ENCODE results near the gene ZNF266.

The ZNF266 gene

DNA sequence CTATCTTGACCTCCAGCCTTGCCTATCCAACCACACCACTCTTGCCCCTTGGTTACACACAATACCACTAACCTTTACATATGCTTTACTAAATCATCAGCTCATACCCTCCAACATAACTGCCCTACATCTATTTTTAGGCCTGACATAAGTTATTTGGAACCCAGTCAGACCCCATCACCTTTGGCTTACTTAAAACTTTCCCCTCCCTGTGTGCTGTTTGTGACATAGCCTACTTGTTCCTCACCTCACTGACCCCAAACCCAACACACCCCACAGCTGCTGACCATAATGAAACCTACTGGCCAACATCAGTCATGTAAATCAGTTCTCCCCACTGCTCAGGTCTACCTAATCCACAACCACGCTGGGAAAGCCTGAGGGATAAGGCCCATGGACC, 4.9 kb downstream of the ZNF266 start:
- peaks cover 10% of the 10 kb centered on the region for H3K36me3 ChIP-seq (ENCODE audit: control insufficient read depth, insufficient read depth, low read length)
- H3K27ac ChIP-seq (ENCODE audit: insufficient read depth, low read depth, low read length, poor library complexity, severe bottlenecking), result no peak overlapping the region
- WGBS, 2 experiments, result 92 to 100% methylated on average over 1 of the region's 1 CpG
- H3K9me3 ChIP-seq (ENCODE audit: control insufficient read depth, low read length), result no peaks in the 10 kb centered on the region
- H3K4me1 ChIP-seq (ENCODE audit: control insufficient read depth, insufficient read depth, low read length), result no peaks in the 10 kb centered on the region
- H3K4me3 ChIP-seq (ENCODE audit: insufficient read depth, low read depth, low read length), result no peak overlapping the region
- H3K27me3 ChIP-seq (ENCODE audit: control insufficient read depth, insufficient read depth, low read length, poor library complexity, severe bottlenecking), result no peaks in the 10 kb centered on the region

DNA sequence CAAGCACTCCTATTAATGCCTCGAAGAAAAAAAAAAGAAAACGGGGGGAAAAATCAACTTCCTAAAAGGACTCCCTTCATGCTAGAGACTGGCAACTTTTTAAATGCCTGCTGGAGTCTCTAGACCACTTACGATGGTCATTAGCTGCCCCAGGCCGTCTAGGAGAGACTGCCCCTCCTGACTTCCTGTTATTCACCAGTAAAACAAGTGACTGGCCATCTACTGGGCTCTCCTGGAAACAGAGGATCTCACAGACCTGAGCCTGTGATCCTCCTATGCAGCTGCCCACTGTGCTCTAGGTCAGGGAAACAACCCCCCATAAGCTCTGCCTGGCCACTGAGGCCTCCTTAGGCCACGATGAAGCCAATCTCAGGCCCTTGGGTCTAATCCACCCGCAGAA, 7.4 kb downstream of the ZNF266 start:
- H3K36me3 ChIP-seq (ENCODE audit: control insufficient read depth, insufficient read depth, low read length), result peaks cover 17% of the 10 kb centered on the region
- 81 to 84% methylated on average over 6 of the region's 6 CpGs for WGBS, 2 experiments

DNA sequence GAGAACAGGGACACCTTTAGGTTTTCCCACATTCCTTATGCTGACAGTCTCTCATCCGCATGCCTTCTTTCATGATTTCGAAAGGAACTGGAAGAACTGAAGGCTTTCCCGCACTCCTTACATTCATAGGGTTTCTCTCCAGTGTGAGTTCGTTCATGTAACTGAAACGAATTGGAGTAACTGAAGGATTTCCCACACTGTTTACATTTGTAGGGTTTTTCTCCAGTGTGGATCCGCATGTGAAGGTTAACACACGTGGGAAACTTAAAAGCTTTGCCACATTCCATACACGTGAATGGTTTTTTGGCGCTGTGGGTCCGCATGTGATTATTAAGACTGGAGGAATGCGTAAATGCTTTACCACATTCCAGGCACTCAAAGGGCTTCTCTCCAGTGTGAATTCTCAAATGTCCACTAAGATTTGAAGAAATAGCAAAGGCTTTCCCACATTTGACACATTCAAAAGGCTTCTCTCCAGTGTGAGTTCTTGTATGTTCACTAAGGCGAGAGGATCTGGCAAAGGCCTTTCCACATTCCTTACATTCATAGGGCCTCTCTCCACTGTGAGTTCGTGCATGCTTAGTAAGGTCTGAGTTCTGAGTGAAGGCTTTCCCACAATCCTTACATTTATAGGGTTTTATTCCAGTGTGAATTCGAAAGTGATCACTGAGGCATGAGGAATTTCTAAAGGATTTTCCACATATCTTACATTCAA, 22.0 kb downstream of the ZNF266 start:
- Histone ChIP-seq H3K4me1 (ENCODE audit: control insufficient read depth, insufficient read depth, low read length) (no peaks in the 10 kb centered on the region), H3K9me3 (ENCODE audit: control insufficient read depth, low read length) (peaks cover 33% of the 10 kb centered on the region), H3K4me3 (ENCODE audit: insufficient read depth, low read depth, low read length) (no peak overlapping the region), H3K27me3 (ENCODE audit: control insufficient read depth, insufficient read depth, low read length, poor library complexity, severe bottlenecking) (no peaks in the 10 kb centered on the region), H3K36me3 (ENCODE audit: control insufficient read depth, insufficient read depth, low read length) (peaks cover 63% of the 10 kb centered on the region), H3K27ac (ENCODE audit: insufficient read depth, low read depth, low read length, poor library complexity, severe bottlenecking) (no peak overlapping the region)
- WGBS, 2 experiments, result 95 to 97% methylated on average over 12 to 13 of the region's 14 CpGs

More for the DNA sequence above, 7.4 kb downstream of the ZNF266 start:
- Histone ChIP-seq H3K4me1 (ENCODE audit: control insufficient read depth, insufficient read depth, low read length) (no peaks in the 10 kb centered on the region), H3K27me3 (ENCODE audit: control insufficient read depth, insufficient read depth, low read length, poor library complexity, severe bottlenecking) (no peaks in the 10 kb centered on the region), H3K27ac (ENCODE audit: insufficient read depth, low read depth, low read length, poor library complexity, severe bottlenecking) (no peak overlapping the region), H3K9me3 (ENCODE audit: control insufficient read depth, low read length) (no peaks in the 10 kb centered on the region), H3K4me3 (ENCODE audit: insufficient read depth, low read depth, low read length) (no peak overlapping the region)

DNA sequence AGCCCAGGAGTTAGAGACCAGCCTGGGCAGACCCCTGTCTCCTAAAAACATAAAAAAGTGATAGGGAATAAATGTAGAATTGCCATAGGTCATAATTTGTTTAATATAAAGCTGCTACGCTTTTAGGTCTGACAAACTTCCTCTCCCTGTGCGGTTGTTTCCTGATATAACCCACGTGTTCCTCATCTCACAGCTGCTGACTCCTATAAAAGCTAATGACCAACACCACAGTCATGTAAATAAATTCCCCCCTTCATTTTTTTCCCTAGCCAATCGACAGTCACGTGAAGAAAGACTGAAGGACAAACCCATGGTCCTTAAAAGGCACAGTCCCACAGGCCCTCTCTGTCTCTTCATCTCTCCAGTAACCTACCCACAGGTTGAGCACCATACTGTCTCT, 27.5 kb downstream of the ZNF266 start:
- 77 to 84% methylated on average over 5 of the region's 5 CpGs for WGBS, 2 experiments
- Histone ChIP-seq H3K4me1 (ENCODE audit: control insufficient read depth, insufficient read depth, low read length) (no peaks in the 10 kb centered on the region), H3K36me3 (ENCODE audit: control insufficient read depth, insufficient read depth, low read length) (peaks cover 8% of the 10 kb centered on the region), H3K9me3 (ENCODE audit: control insufficient read depth, low read length) (peaks cover 20% of the 10 kb centered on the region), H3K4me3 (ENCODE audit: insufficient read depth, low read depth, low read length) (no peak overlapping the region), H3K27ac (ENCODE audit: insufficient read depth, low read depth, low read length, poor library complexity, severe bottlenecking) (no peak overlapping the region), H3K27me3 (ENCODE audit: control insufficient read depth, insufficient read depth, low read length, poor library complexity, severe bottlenecking) (no peaks in the 10 kb centered on the region)

DNA sequence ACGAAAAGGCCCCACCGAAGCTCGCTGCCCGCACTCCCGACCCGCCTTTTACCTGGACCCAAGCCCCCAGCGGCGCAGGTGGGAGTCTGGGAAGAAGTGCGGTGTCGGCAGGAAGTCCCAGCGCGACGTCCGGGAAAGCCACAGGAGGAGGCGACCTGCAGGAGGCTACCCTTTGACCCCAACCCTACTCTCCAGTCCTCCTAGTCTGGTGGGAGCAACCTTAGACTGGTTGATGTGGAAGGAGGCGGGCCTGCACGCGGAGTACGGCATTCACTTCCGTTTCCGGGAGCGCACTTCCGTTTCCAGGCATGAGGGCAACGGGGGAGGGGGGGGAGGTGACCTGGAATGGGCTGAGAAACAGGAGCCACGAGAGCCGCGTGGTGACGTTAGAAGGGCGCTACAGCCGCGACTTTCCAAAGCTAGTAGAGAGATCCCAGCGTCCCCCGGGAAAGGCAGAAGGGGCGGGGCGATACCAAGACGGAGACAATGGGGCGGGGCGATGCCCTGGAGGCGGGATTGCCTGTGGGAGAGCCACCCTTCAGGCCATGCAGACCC, 28.5 kb downstream of the ZNF266 start:
- 83 to 84% methylated on average over 39 of the region's 39 CpGs for WGBS, 2 experiments
- Histone ChIP-seq H3K36me3 (ENCODE audit: control insufficient read depth, insufficient read depth, low read length) (no peaks in the 10 kb centered on the region), H3K27me3 (ENCODE audit: control insufficient read depth, insufficient read depth, low read length, poor library complexity, severe bottlenecking) (no peaks in the 10 kb centered on the region), H3K9me3 (ENCODE audit: control insufficient read depth, low read length) (peaks cover 14% of the 10 kb centered on the region), H3K27ac (ENCODE audit: insufficient read depth, low read depth, low read length, poor library complexity, severe bottlenecking) (no peak overlapping the region), H3K4me1 (ENCODE audit: control insufficient read depth, insufficient read depth, low read length) (no peaks in the 10 kb centered on the region), H3K4me3 (ENCODE audit: insufficient read depth, low read depth, low read length) (no peak overlapping the region)

DNA sequence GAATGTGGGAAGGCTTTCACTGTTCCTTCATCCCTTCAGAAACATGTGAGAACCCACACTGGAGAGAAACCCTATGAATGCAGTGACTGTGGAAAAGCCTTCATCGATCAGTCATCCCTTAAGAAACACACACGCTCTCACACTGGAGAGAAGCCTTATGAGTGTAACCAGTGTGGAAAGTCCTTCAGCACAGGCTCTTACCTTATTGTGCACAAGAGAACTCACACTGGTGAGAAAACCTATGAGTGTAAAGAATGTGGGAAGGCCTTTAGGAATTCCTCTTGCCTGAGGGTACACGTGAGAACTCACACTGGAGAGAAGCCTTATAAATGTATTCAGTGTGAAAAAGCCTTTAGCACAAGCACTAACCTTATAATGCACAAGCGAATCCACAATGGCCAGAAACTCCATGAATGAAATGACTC, 54.0 kb downstream of the ZNF266 start:
- no peaks in the 10 kb centered on the region for H3K4me1 ChIP-seq (ENCODE audit: control insufficient read depth, insufficient read depth, low read length)
- H3K36me3 ChIP-seq (ENCODE audit: control insufficient read depth, insufficient read depth, low read length), result peaks cover 69% of the 10 kb centered on the region
- H3K9me3 ChIP-seq (ENCODE audit: control insufficient read depth, low read length), result peaks cover 35% of the 10 kb centered on the region
- no peak overlapping the region for H3K4me3 ChIP-seq (ENCODE audit: insufficient read depth, low read depth, low read length)
- WGBS, 2 experiments, result 74 to 91% methylated on average over 4 of the region's 4 CpGs
- no peaks in the 10 kb centered on the region for H3K27me3 ChIP-seq (ENCODE audit: control insufficient read depth, insufficient read depth, low read length, poor library complexity, severe bottlenecking)
- H3K27ac ChIP-seq (ENCODE audit: insufficient read depth, low read depth, low read length, poor library complexity, severe bottlenecking), result no peak overlapping the region

DNA sequence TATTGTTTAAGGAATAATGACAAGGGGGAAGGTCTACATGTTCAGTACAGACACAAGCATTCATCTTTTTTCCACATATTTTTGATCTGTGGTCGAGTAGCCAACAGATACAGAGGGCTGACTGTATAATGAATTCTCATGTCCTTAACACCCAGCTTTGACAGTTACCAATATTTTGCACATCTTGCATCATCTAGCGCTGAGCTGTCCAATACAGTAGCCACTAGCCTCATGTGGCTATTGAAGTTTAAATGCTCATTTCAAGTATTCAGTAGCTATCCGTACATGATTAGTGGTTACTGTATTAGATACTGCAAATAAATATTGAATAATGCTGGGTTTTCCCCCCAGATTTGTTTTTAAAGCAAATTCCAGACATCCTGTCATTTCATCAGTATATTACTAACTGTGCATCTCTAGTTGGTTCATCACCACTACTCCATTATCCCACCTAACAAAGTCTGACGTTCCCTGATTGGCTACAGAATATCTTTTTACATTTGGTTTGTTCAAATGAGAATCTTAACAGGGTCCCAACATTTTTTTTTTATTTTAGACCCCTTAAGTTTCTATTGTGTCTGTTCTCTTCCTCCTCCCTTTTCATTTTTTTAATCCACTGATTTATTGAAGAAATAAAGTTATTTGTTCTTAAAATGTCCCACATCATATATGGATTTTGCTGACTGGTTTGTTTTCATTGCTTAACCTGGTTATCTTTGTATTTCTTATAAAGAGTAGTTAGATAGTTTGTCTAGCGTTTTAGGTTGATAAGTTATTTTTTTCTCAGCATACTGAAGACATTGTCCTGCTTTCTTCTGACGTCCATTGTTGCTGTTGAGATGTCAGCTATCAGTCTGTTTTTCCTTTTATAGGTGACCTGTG, 64.4 kb downstream of the ZNF266 start:
- Histone ChIP-seq H3K36me3 (ENCODE audit: control insufficient read depth, insufficient read depth, low read length) (peaks cover 2% of the 10 kb centered on the region), H3K4me3 (ENCODE audit: insufficient read depth, low read depth, low read length) (no peak overlapping the region), H3K27me3 (ENCODE audit: control insufficient read depth, insufficient read depth, low read length, poor library complexity, severe bottlenecking) (no peaks in the 10 kb centered on the region), H3K27ac (ENCODE audit: insufficient read depth, low read depth, low read length, poor library complexity, severe bottlenecking) (no peak overlapping the region), H3K9me3 (ENCODE audit: control insufficient read depth, low read length) (peaks cover 7% of the 10 kb centered on the region), H3K4me1 (ENCODE audit: control insufficient read depth, insufficient read depth, low read length) (no peaks in the 10 kb centered on the region)
- 91 to 95% methylated on average over 5 to 6 of the region's 6 CpGs for WGBS, 2 experiments

DNA sequence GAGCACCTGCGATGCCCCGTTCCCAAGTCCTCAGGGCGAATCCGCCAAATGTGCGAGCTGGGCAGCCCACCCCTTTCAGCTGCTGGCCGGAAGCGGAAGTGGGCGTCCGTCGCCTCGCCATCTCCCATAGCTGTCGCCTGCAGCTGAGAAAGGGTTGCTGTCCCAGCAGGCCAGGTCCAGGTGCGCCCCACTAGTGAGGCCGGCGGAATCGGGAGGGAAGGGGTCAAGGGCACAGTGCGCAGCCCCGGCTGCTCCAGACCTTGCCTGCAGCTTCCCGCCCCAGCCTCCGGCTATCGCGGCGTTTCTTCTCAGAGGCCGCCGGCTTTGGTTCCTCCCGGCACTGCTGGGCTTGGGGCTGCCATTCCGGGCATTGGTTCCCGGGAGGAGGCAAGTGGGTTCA, 72.5 kb downstream of the ZNF266 start, which contains the start of gene ZNF177:
Gene ZNF177 (plus strand): TSS at position 109 of the 400 bp plus-strand sequence. CDS start 15,299 bp downstream, outside the sequence.
- no peaks in the 10 kb centered on the region for H3K27me3 ChIP-seq (ENCODE audit: control insufficient read depth, insufficient read depth, low read length, poor library complexity, severe bottlenecking)
- no peaks in the 10 kb centered on the region for H3K36me3 ChIP-seq (ENCODE audit: control insufficient read depth, insufficient read depth, low read length)
- H3K9me3 ChIP-seq (ENCODE audit: control insufficient read depth, low read length), result peaks cover 7% of the 10 kb centered on the region
- no peak within 1 kb of the TSS for H3K27ac ChIP-seq (ENCODE audit: insufficient read depth, low read depth, low read length, poor library complexity, severe bottlenecking)
- 94 to 96% methylated on average over 28 of the region's 28 CpGs for WGBS, 2 experiments
- H3K4me1 ChIP-seq (ENCODE audit: control insufficient read depth, insufficient read depth, low read length), result no peaks in the 10 kb centered on the region
- H3K4me3 ChIP-seq (ENCODE audit: insufficient read depth, low read depth, low read length), result no peak within 1 kb of the TSS

Data from ectodermal cell (in vitro differentiated cells).